ENCODE measurements around the gene LTBP1. TPM values are rescaled to one million over a fixed set of nuclear protein-coding genes. Genes with fewer than 3 reads are reported as not detected.

Gene LTBP1
- total and polyA plus RNA-seq, 2 donors (not counting 1 experiment from before 2014, with no cell fraction given), result 0.69 TPM; not detected in 1

DNA sequence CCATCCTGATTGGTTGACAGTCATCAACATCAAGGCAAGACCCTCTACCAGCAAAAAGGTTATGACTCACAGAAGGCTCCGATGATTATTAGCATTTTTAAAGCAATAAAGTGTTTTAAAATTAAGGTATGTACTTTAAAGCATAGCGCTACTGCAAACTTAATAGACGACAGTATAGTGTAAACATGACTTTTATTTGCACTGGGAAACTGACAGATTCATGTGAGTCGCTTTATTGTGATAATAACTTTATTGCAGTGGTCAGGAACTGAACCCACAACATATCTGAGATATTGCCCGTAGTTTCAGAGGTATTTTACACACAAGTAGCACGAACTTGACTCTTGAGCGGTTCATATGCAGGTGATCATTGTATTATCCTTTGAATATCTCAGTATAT lies 249.1 kb downstream of the LTBP1 start:
- H3K27ac ChIP-seq (ENCODE audit: low read length in 2 of 2), result no peak overlapping the region
- H4K20me1 ChIP-seq (ENCODE audit: control insufficient read depth, insufficient read depth, low read length, poor library complexity, severe bottlenecking), result no peaks in the 10 kb centered on the region
- no peaks in the 10 kb centered on the region for H3K27me3 ChIP-seq (replicated peaks in 1 of 4; ENCODE audit: control extremely low read depth in 1 of 4, control insufficient read depth in 3 of 4, insufficient read depth in 4 of 4, low read length in 3 of 4)
- peaks cover 4% of the 10 kb centered on the region for H3K27me3 Mint-ChIP-seq
- H3K9ac ChIP-seq (ENCODE audit: low read length), result no peak overlapping the region
- no peak for ATAC-seq (ENCODE audit: low read depth)
- no peak overlapping the region for H3K4me3 Mint-ChIP-seq
- no peaks in the 10 kb centered on the region for H3K4me1 ChIP-seq (ENCODE audit: control insufficient read depth in 2 of 2, insufficient read depth in 2 of 2, low read length in 2 of 2)
- H3K4me3 ChIP-seq (ENCODE audit: control extremely low read depth in 1 of 5, extremely low read depth in 1 of 5, insufficient read depth in 1 of 5, low read depth in 2 of 5, low read length in 4 of 5), result no peak overlapping the region
- CTCF ChIA-PET, result no interaction called here
- no CpG with 5 or more reads among the region's 7 CpGs for WGBS (ENCODE audit: insufficient coverage)
- no peaks in the 10 kb centered on the region for H3K36me3 ChIP-seq (replicated peaks in 1 of 2; ENCODE audit: control extremely low read depth in 1 of 2, control insufficient read depth in 1 of 2, extremely low read depth in 1 of 2, insufficient read depth in 2 of 2, low read length in 1 of 2)
- POLR2A ChIA-PET, result no interaction called here
- no peak for DNase-seq
- H3K4me2 ChIP-seq (replicated peaks; ENCODE audit: low read depth, low read length, poor library complexity, severe bottlenecking), result no peak overlapping the region
- H3K27ac Mint-ChIP-seq, result no peak overlapping the region
- TF ChIP-seq EZH2 (IDR thresholded peaks at IDR 0.05; ENCODE audit: borderline replicate concordance, insufficient read depth, low read depth, low read length, poor library complexity, severe bottlenecking), result no peak
- TF ChIP-seq, protein P1, sequence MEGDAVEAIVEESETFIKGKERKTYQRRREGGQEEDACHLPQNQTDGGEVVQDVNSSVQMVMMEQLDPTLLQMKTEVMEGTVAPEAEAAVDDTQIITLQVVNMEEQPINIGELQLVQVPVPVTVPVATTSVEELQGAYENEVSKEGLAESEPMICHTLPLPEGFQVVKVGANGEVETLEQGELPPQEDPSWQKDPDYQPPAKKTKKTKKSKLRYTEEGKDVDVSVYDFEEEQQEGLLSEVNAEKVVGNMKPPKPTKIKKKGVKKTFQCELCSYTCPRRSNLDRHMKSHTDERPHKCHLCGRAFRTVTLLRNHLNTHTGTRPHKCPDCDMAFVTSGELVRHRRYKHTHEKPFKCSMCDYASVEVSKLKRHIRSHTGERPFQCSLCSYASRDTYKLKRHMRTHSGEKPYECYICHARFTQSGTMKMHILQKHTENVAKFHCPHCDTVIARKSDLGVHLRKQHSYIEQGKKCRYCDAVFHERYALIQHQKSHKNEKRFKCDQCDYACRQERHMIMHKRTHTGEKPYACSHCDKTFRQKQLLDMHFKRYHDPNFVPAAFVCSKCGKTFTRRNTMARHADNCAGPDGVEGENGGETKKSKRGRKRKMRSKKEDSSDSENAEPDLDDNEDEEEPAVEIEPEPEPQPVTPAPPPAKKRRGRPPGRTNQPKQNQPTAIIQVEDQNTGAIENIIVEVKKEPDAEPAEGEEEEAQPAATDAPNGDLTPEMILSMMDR (IDR thresholded peaks at IDR 0.05), result no peak
- H3K4me1 Mint-ChIP-seq, result no peaks in the 10 kb centered on the region
- H3K9me3 Mint-ChIP-seq (ENCODE audit: insufficient read depth), result no peaks in the 10 kb centered on the region
- no peak overlapping the region for H2AFZ ChIP-seq (ENCODE audit: insufficient read depth, low read depth, low read length, poor library complexity, severe bottlenecking)
- no peaks in the 10 kb centered on the region for H3K79me2 ChIP-seq (ENCODE audit: control insufficient read depth, insufficient read depth, low read length)
- peaks cover 0 to 1% (median 0%) of the 10 kb centered on the region in 3 donors for H3K9me3 ChIP-seq (ENCODE audit: control extremely low read depth in 1 of 3, control insufficient read depth in 2 of 3, insufficient read depth in 1 of 3, low read length in 2 of 3)
- intact Hi-C loops (cut with micrococcal nuclease), result no loop called here

DNA sequence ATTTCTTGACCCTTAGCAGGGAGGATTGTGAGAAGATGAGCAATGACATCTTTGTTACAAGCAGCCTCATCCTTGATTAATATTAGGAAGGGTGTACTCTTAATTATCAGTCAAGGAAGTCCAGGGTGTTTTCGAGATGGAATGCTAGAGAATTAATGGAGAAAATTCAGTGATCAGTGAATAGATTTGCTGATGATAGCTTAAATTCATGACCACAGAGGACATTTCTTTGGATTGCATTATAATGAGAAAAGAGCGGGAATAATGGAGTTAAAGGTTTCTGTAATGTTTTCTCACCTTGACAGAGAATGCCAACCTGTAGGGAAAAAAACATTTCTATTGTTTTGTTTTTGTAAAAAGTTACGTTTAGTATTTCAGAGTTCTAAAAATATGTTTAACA lies 249.9 kb downstream of the LTBP1 start:
- Histone ChIP-seq H2AFZ (ENCODE audit: insufficient read depth, low read depth, low read length, poor library complexity, severe bottlenecking) (no peak overlapping the region), H3K27me3 (replicated peaks in 1 of 4; ENCODE audit: control extremely low read depth in 1 of 4, control insufficient read depth in 3 of 4, insufficient read depth in 4 of 4, low read length in 3 of 4) (no peaks in the 10 kb centered on the region), H3K9ac (ENCODE audit: low read length) (no peak overlapping the region), H3K4me1 (ENCODE audit: control insufficient read depth in 2 of 2, insufficient read depth in 2 of 2, low read length in 2 of 2) (no peaks in the 10 kb centered on the region), H3K4me2 (replicated peaks; ENCODE audit: low read depth, low read length, poor library complexity, severe bottlenecking) (no peak overlapping the region), H3K9me3 (ENCODE audit: control extremely low read depth in 1 of 3, control insufficient read depth in 2 of 3, insufficient read depth in 1 of 3, low read length in 2 of 3) (peaks cover 0 to 1% (median 0%) of the 10 kb centered on the region in 3 donors), H3K36me3 (replicated peaks in 1 of 2; ENCODE audit: control extremely low read depth in 1 of 2, control insufficient read depth in 1 of 2, extremely low read depth in 1 of 2, insufficient read depth in 2 of 2, low read length in 1 of 2) (no peaks in the 10 kb centered on the region), H3K27ac (ENCODE audit: low read length in 2 of 2) (no peak overlapping the region), H4K20me1 (ENCODE audit: control insufficient read depth, insufficient read depth, low read length, poor library complexity, severe bottlenecking) (no peaks in the 10 kb centered on the region), H3K4me3 (ENCODE audit: control extremely low read depth in 1 of 5, extremely low read depth in 1 of 5, insufficient read depth in 1 of 5, low read depth in 2 of 5, low read length in 4 of 5) (no peak overlapping the region), H3K79me2 (ENCODE audit: control insufficient read depth, insufficient read depth, low read length) (no peaks in the 10 kb centered on the region)
- H3K27ac Mint-ChIP-seq, result no peak overlapping the region
- no peaks in the 10 kb centered on the region for H3K4me1 Mint-ChIP-seq
- no peaks in the 10 kb centered on the region for H3K9me3 Mint-ChIP-seq (ENCODE audit: insufficient read depth)
- ATAC-seq (ENCODE audit: low read depth) (no peak), DNase-seq (no peak)
- TF ChIP-seq, protein P1 (IDR thresholded peaks at IDR 0.05), result no peak
- no peak for TF ChIP-seq EZH2 (IDR thresholded peaks at IDR 0.05; ENCODE audit: borderline replicate concordance, insufficient read depth, low read depth, low read length, poor library complexity, severe bottlenecking)
- H3K27me3 Mint-ChIP-seq, result peaks cover 4% of the 10 kb centered on the region
- ChIA-PET POLR2A (no interaction called here), CTCF (no interaction called here)
- 100% methylated on average over 1 of the region's 3 CpGs for WGBS (ENCODE audit: insufficient coverage)
- intact Hi-C loops (cut with micrococcal nuclease), result no loop called here
- no peak overlapping the region for H3K4me3 Mint-ChIP-seq
